ENCODE data around the gene IL25.
"Not testable (repeated sequence)": the region's sequence is repeated elsewhere in the genome, so short reads cannot be mapped to it uniquely, and the experiment has no call there.

DNA sequence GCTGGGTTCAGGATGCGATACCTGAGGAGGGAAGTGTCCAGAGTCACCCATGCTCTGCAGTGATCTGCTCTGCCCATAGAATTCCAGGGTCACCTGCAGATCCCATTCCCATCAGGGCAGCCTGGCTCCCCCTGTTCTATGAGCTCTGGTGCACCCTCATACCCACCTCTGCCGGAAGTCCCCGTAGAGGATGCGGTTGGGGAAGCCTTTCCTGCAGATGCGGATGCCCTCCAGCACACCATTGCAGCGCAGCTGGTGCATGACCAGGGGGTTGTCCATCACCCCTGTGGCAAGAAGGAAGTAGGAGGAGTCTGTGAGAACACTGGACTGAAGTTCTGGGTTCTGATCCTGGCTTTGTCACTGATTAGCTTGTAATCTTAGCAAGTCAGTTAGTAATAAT is 53.2 kb downstream of the IL25 start:
- not testable (repeated sequence) for TF ChIP-seq POLR2A, POLR2AphosphoS5 (IDR thresholded peaks at IDR 0.05)
- TF ChIP-seq, protein P1, sequence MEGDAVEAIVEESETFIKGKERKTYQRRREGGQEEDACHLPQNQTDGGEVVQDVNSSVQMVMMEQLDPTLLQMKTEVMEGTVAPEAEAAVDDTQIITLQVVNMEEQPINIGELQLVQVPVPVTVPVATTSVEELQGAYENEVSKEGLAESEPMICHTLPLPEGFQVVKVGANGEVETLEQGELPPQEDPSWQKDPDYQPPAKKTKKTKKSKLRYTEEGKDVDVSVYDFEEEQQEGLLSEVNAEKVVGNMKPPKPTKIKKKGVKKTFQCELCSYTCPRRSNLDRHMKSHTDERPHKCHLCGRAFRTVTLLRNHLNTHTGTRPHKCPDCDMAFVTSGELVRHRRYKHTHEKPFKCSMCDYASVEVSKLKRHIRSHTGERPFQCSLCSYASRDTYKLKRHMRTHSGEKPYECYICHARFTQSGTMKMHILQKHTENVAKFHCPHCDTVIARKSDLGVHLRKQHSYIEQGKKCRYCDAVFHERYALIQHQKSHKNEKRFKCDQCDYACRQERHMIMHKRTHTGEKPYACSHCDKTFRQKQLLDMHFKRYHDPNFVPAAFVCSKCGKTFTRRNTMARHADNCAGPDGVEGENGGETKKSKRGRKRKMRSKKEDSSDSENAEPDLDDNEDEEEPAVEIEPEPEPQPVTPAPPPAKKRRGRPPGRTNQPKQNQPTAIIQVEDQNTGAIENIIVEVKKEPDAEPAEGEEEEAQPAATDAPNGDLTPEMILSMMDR (IDR thresholded peaks at IDR 0.05): not testable (repeated sequence)
